H1 (cell line): ENCODE results near the gene ST3GAL3. TPM values are rescaled to one million over a fixed set of nuclear protein-coding genes. Genes with fewer than 3 reads are reported as not detected.

Experiments used
- CTCF ChIA-PET: fragments of 300-600 bp; sonication (Branson Sonifier 250); formaldehyde crosslinking; loops from one replicate; lab custom pipeline; 2021; ENCODE audit not compliant: partially characterized antibody; lab: Charles Lee
- POLR2A ChIA-PET: fragments of 300-600 bp; sonication (Branson Sonifier 250); formaldehyde crosslinking; loops from one replicate; lab custom pipeline; 2021; ENCODE audit warnings: inconsistent platforms; ENCODE audit not compliant: partially characterized antibody; lab: Charles Lee
- DNase-seq, 2 experiments: peaks; one replicate each; pipeline versions ENCODE4 v3.0.0 to v3.0.0-alpha.2; 2010 to 2022; ENCODE audit warnings: low spot score in 2 of 2, low read depth in 1 of 2, mixed read lengths in 1 of 2
- FAIRE-seq: peaks from 2 replicates; lab custom pipeline; 2011; peaks lifted over from hg19 to GRCh38; lab: Jason Lieb, UNC
- H2AFZ ChIP-seq: 2 replicates; pipeline ENCODE4 v1.8.1; 2012; ENCODE audit warnings: low read length, inconsistent platforms
- H2AK5ac ChIP-seq: 2 replicates; pipeline ENCODE4 v1.6.1; 2013; ENCODE audit warnings: low read depth, low read length
- H2BK120ac ChIP-seq: replicated peaks from 2 replicates; pipeline ENCODE3; 2013; ENCODE audit warnings: low read depth, low read length, inconsistent platforms
- H2BK12ac ChIP-seq: 2 replicates; pipeline ENCODE4 v1.6.1; 2013; ENCODE audit warnings: low read depth, low read length
- H2BK15ac ChIP-seq: 2 replicates; pipeline ENCODE4 v1.6.1; 2013; ENCODE audit warnings: low read length
- H2BK20ac ChIP-seq: 2 replicates; pipeline ENCODE4 v1.6.1; 2013; ENCODE audit warnings: low read length
- H2BK5ac ChIP-seq: 2 replicates; pipeline ENCODE4 v1.6.1; 2013; ENCODE audit warnings: low read depth, low read length
- H3K14ac ChIP-seq: 2 replicates; pipeline ENCODE4 v1.6.1; 2013; ENCODE audit warnings: inconsistent platforms; ENCODE audit not compliant: insufficient read length
- H3K18ac ChIP-seq: 2 replicates; pipeline ENCODE4 v1.6.1; 2013; ENCODE audit warnings: low read length; ENCODE audit errors: extremely low read depth
- H3K23ac ChIP-seq: 2 replicates; pipeline ENCODE4 v1.6.1; 2013; ENCODE audit warnings: inconsistent platforms; ENCODE audit not compliant: insufficient read length
- H3K23me2 ChIP-seq: 2 replicates; pipeline ENCODE4 v1.6.1; 2013; ENCODE audit warnings: low read depth, low read length
- H3K27ac ChIP-seq: 2 replicates; pipeline ENCODE4 v1.6.1; 2011; ENCODE audit warnings: low read depth, low read length, inconsistent platforms
- H3K27me3 ChIP-seq, 4 experiments: replicated peaks in 1 of 4; 1 replicate in 1 of 4; 2 replicates in 3 of 4; pipeline versions ENCODE4 v1.6.1 to v1.8.1; 2011 to 2013; ENCODE audit warnings: low read length in 3 of 4, mild to moderate bottlenecking in 3 of 4, inconsistent platforms in 2 of 4, mixed read lengths in 2 of 4, moderate library complexity in 1 of 4; ENCODE audit not compliant: control insufficient read depth in 3 of 4, insufficient read depth in 3 of 4; ENCODE audit errors: extremely low read depth in 1 of 4
- H3K36me3 ChIP-seq, 4 experiments: 2 replicates each; pipeline versions ENCODE4 v1.6.1 to v1.8.1; 2011 to 2013; ENCODE audit warnings: mild to moderate bottlenecking in 4 of 4, low read length in 3 of 4, moderate library complexity in 2 of 4, control low read depth in 1 of 4, inconsistent platforms in 1 of 4; ENCODE audit not compliant: insufficient read depth in 4 of 4, control insufficient read depth in 2 of 4
- H3K4ac ChIP-seq: replicated peaks from 2 replicates; pipeline ENCODE3; 2013; ENCODE audit warnings: low read length, low read depth, mixed read lengths, inconsistent platforms; ENCODE audit not compliant: insufficient read length
- H3K4me1 ChIP-seq, 4 experiments: replicated peaks in 1 of 4; 1 replicate in 1 of 4; 2 replicates in 3 of 4; pipeline versions ENCODE4 v1.6.1 to v1.8.1; 2011 to 2013; ENCODE audit warnings: low read length in 3 of 4, inconsistent platforms in 2 of 4, mixed read lengths in 1 of 4; ENCODE audit not compliant: insufficient read depth in 4 of 4, control insufficient read depth in 3 of 4
- H3K4me2 ChIP-seq, 2 experiments: 2 replicates each; pipeline versions ENCODE4 v1.6.1 to v1.8.1; 2011 to 2013; ENCODE audit warnings: low read depth in 2 of 2, low read length in 2 of 2, control low read depth in 1 of 2, inconsistent platforms in 1 of 2, mild to moderate bottlenecking in 1 of 2; ENCODE audit not compliant: insufficient read depth in 1 of 2
- H3K4me3 ChIP-seq, 4 experiments: fragments of 200-600, 300-600 bp in 1 of 4; sonication (generic), shearing (Covaris generic), sonication (Bioruptor Twin) in 1 of 4; 2 replicates each; pipeline versions ENCODE4 v1.5.1 to v1.8.1; 2011 to 2016; ENCODE audit warnings: low read length in 4 of 4, low read depth in 3 of 4, control low read depth in 2 of 4, inconsistent platforms in 2 of 4, mild to moderate bottlenecking in 2 of 4, mixed read lengths in 1 of 4, moderate library complexity in 1 of 4; ENCODE audit not compliant: insufficient read depth in 2 of 4; ENCODE audit errors: extremely low read depth in 1 of 4
- H3K56ac ChIP-seq: replicated peaks from 2 replicates; pipeline ENCODE3; 2013; ENCODE audit warnings: low read depth, mild to moderate bottlenecking, mixed read lengths, low read length, inconsistent platforms; ENCODE audit not compliant: insufficient read length
- H3K79me1 ChIP-seq: 2 replicates; pipeline ENCODE4 v1.6.1; 2013; ENCODE audit warnings: low read depth, low read length, control low read depth
- H3K79me2 ChIP-seq, 2 experiments: 2 replicates each; pipeline versions ENCODE4 v1.6.1 to v1.8.1; 2012 to 2013; ENCODE audit warnings: low read length in 2 of 2, mild to moderate bottlenecking in 2 of 2, inconsistent platforms in 1 of 2; ENCODE audit not compliant: insufficient read depth in 2 of 2, control insufficient read depth in 1 of 2
- H3K9ac ChIP-seq, 4 experiments: replicated peaks in 1 of 4; 1 replicate in 1 of 4; 2 replicates in 3 of 4; pipeline versions ENCODE4 v1.6.1 to v1.8.1; 2011 to 2013; ENCODE audit warnings: low read depth in 3 of 4, low read length in 3 of 4, control low read depth in 2 of 4, mild to moderate bottlenecking in 2 of 4, moderate library complexity in 2 of 4, inconsistent platforms in 1 of 4; ENCODE audit errors: extremely low read depth in 1 of 4
- H3K9me3 ChIP-seq, 2 experiments: 2 replicates each; pipeline versions ENCODE4 v1.6.1 to v1.8.1; 2012 to 2013; ENCODE audit warnings: mild to moderate bottlenecking in 2 of 2, moderate library complexity in 2 of 2, control low read depth in 1 of 2, inconsistent platforms in 1 of 2, low read depth in 1 of 2, low read length in 1 of 2, mixed read lengths in 1 of 2; ENCODE audit not compliant: insufficient read depth in 2 of 2
- H4K20me1 ChIP-seq, 2 experiments: replicated peaks in 1 of 2; 2 replicates each; pipeline versions ENCODE3 to v1.8.1; 2011 to 2013; ENCODE audit warnings: inconsistent platforms in 2 of 2, low read length in 2 of 2, mild to moderate bottlenecking in 1 of 2; ENCODE audit not compliant: insufficient read depth in 2 of 2, control insufficient read depth in 1 of 2
- H4K5ac ChIP-seq: 2 replicates; pipeline ENCODE4 v1.6.1; 2013; ENCODE audit warnings: low read length, low read depth, mixed read lengths, inconsistent platforms; ENCODE audit not compliant: insufficient read length
- H4K8ac ChIP-seq: 2 replicates; pipeline ENCODE4 v1.8.0; 2013; ENCODE audit warnings: mild to moderate bottlenecking, moderate library complexity, low read length, inconsistent platforms; ENCODE audit not compliant: insufficient read depth; ENCODE audit errors: extremely low read depth
- H4K91ac ChIP-seq: replicated peaks from 2 replicates; pipeline ENCODE3; 2013; ENCODE audit warnings: low read length, mixed read lengths, inconsistent platforms; ENCODE audit not compliant: insufficient read length
- CHD2 ChIP-seq: IDR thresholded peaks from 2 replicates; pipeline ENCODE4 v1.6.1; 2012; ENCODE audit warnings: low read length, improper control_type of control experiment
- EGR1 ChIP-seq: IDR thresholded peaks from 2 replicates; pipeline ENCODE4 v1.6.1; 2011; ENCODE audit warnings: low read depth, low read length, borderline replicate concordance
- FOSL1 ChIP-seq: IDR thresholded peaks from 2 replicates; pipeline ENCODE4 v1.6.1; 2011; ENCODE audit warnings: mild to moderate bottlenecking, low read depth, low read length, moderate library complexity; ENCODE audit not compliant: insufficient read depth
- HDAC2 ChIP-seq, 2 experiments: fragments of 300-600 bp in 1 of 2; sonication (generic) in 1 of 2; IDR thresholded peaks; 2 replicates each; pipeline ENCODE4 v1.6.1; 2011 to 2012; ENCODE audit warnings: low read depth in 2 of 2, low read length in 2 of 2, mild to moderate bottlenecking in 2 of 2, moderate library complexity in 2 of 2, borderline replicate concordance in 1 of 2, inconsistent platforms in 1 of 2
- KDM5A ChIP-seq: fragments of 200-600 bp; IDR thresholded peaks from 2 replicates; pipeline ENCODE4 v1.7.1; 2012; ENCODE audit warnings: mild to moderate bottlenecking, low read length, inconsistent platforms, mixed read lengths
- NANOG ChIP-seq: IDR thresholded peaks from 2 replicates; pipeline ENCODE4 v1.6.1; 2011; ENCODE audit warnings: low read length, low read depth, mild to moderate bottlenecking, inconsistent platforms; ENCODE audit not compliant: insufficient read depth, poor library complexity, severe bottlenecking
- POLR2AphosphoS5 ChIP-seq: IDR thresholded peaks from 2 replicates; pipeline ENCODE4 v1.6.1; 2011; ENCODE audit warnings: low read depth, low read length
- RAD21 ChIP-seq, 2 experiments: IDR thresholded peaks in 1 of 2; conservative IDR thresholded peaks in 1 of 2; 2 replicates each; pipeline ENCODE4 v1.6.1; 2011; ENCODE audit warnings: low read depth in 2 of 2, low read length in 2 of 2, improper control_type of control experiment in 1 of 2, inconsistent platforms in 1 of 2, mild to moderate bottlenecking in 1 of 2, moderate library complexity in 1 of 2
- RBBP5 ChIP-seq: IDR thresholded peaks from 2 replicates; pipeline ENCODE4 v1.7.1; 2012; ENCODE audit warnings: low read depth, mild to moderate bottlenecking, inconsistent platforms, low read length, moderate library complexity, borderline replicate concordance
- SP1 ChIP-seq: IDR thresholded peaks from 2 replicates; pipeline ENCODE4 v1.6.1; 2011; ENCODE audit warnings: low read depth, low read length
- SUZ12 ChIP-seq: fragments of 200-600 bp; sonication (generic); IDR thresholded peaks from 2 replicates; pipeline ENCODE4 v1.6.1; 2012; ENCODE audit warnings: mild to moderate bottlenecking, inconsistent platforms, low read length, moderate library complexity, mixed read lengths
- TEAD4 ChIP-seq: IDR thresholded peaks from 2 replicates; pipeline ENCODE4 v1.6.1; 2012; ENCODE audit warnings: low read depth, low read length, inconsistent platforms, mixed read lengths
- WGBS, 2 experiments: shearing (Covaris generic) in 1 of 2; methylation state at CpG; one replicate each; pipeline versions ENCODE4 v1.1.6 to v1.1.7; 2013 to 2015; ENCODE audit warnings: low lambda C conversion rate in 2 of 2, mixed read lengths in 2 of 2, inconsistent platforms in 1 of 2, low coverage in 1 of 2, missing lambda C conversion rate in 1 of 2; ENCODE audit not compliant: insufficient replicate concordance in 2 of 2, insufficient coverage in 1 of 2, insufficient read length in 1 of 2; ENCODE audit errors: extremely low coverage in 1 of 2, missing lambda C conversion rate in 1 of 2; 5-methylcytosine and 5-hydroxymethylcytosine counted together
- polyA plus RNA-seq, 7 experiments: library from polyadenylated mRNA; depleted of rRNA in 3 of 7; stranded (reverse) in 5 of 7; unstranded in 2 of 7; fragments of >200 nt in 5 of 7; fragments of 200-250 nt in 2 of 7; gene quantifications; 1 replicate in 5 of 7; 2 replicates in 1 of 7; 4 replicates in 1 of 7; pipeline versions ENCODE4 v1.2.1 to v1.2.3, GENCODE V29; 2011 to 2013; ENCODE audit warnings: missing spikeins in 2 of 7, mixed read lengths in 2 of 7
- total RNA-seq: library from RNA; stranded (reverse); fragmentation: NEBNext Ultra II Directional; extraction: Animal tissue kit (Norgen Biotek cat#: 25700); gene quantifications from 2 replicates; pipeline ENCODE4 v1.2.1, GENCODE V29; 2021

Gene ST3GAL3
- total and polyA plus RNA-seq, 2 of the 8 experiments (the other 6 are each of a cell fraction or from before 2014, with no cell fraction given): 6.8 to 7.0 TPM

GRCh38 chr1:43687301-43688108, 19.8 kb upstream of the ST3GAL3 start:
- H3K56ac ChIP-seq: no peak overlapping the region
- H2AFZ ChIP-seq: no peak overlapping the region
- H3K4ac ChIP-seq: no peak overlapping the region
- H3K23ac ChIP-seq: no peak overlapping the region
- H3K23me2 ChIP-seq: no peaks in the 10 kb centered on the region
- no peak overlapping the region for H4K91ac ChIP-seq
- H2AK5ac ChIP-seq: no peak overlapping the region
- H3K79me1 ChIP-seq: no peaks in the 10 kb centered on the region; the same call in 1 of the 2 replicates
- no peak overlapping the region for H3K4me2 ChIP-seq
- WGBS, 2 experiments: 85% methylated on average over 5 of the region's 5 CpGs; no CpG with 5 or more reads in 1 of the 2 experiments
- H3K79me2 ChIP-seq: no peaks in the 10 kb centered on the region
- H2BK12ac ChIP-seq: no peak overlapping the region
- H2BK20ac ChIP-seq: no peak overlapping the region
- DNase-seq (no peak), FAIRE-seq (no peak)
- ChIA-PET CTCF (interaction anchor here (1.2 to 1.9 kb wide), 2 partner anchors 18 to 21 kb away, joined by 4 to 5 read pairs; no protein-coding TSS in a partner anchor), POLR2A (interaction anchor here (0.8 to 33.6 kb wide), 6 partner anchors 8 to 27 kb away, joined by 4 to 651 read pairs (median 6); partner anchors contain the start of genes KDM4A and ST3GAL3)
- no peak overlapping the region for H2BK5ac ChIP-seq
- H3K9me3 ChIP-seq: no peaks in the 10 kb centered on the region
- no peak overlapping the region for H2BK15ac ChIP-seq
- H3K27ac ChIP-seq: no peak overlapping the region
- peaks cover 54 to 97% (median 89%) of the 10 kb centered on the region in 4 experiments for H3K36me3 ChIP-seq
- H3K4me1 ChIP-seq: no peaks in the 10 kb centered on the region
- no peak overlapping the region for H3K4me3 ChIP-seq
- no peak overlapping the region for H3K9ac ChIP-seq
- H3K27me3 ChIP-seq: no peaks in the 10 kb centered on the region
- H3K14ac ChIP-seq: no peak overlapping the region
- H3K18ac ChIP-seq: no peak overlapping the region
- H2BK120ac ChIP-seq: no peak overlapping the region
- no peak overlapping the region for H4K5ac ChIP-seq
- no peak overlapping the region for H4K8ac ChIP-seq
- H4K20me1 ChIP-seq: peaks cover 9 to 30% of the 10 kb centered on the region in 2 experiments
- TF ChIP-seq EGR1: no peak
- TF ChIP-seq CHD2: no peak
- no peak for TF ChIP-seq POLR2AphosphoS5
- no peak for TF ChIP-seq SUZ12
- TF ChIP-seq SP1: no peak
- TF ChIP-seq HDAC2 (IDR thresholded peaks at IDR 0.05; ENCODE audit: borderline replicate concordance in 1 of 2, low read depth in 2 of 2, low read length in 2 of 2): no peak
- TF ChIP-seq TEAD4: no peak
- no peak for TF ChIP-seq RBBP5
- no peak for TF ChIP-seq NANOG
- TF ChIP-seq KDM5A: no peak
- no peak for TF ChIP-seq RAD21 (IDR thresholded peaks at IDR 0.05 in 1 of 2, conservative IDR thresholded peaks at IDR 0.05 in 1 of 2; ENCODE audit: low read depth in 2 of 2, low read length in 2 of 2)
- TF ChIP-seq FOSL1: no peak
